ENCODE measurements around the gene PRKAG2. TPM values are rescaled to one million over a fixed set of nuclear protein-coding genes. Genes with fewer than 3 reads are reported as not detected.

PRKAG2 gene
- total RNA-seq, 1 experiment from 2014 or later, result 22.1 TPM

DNA sequence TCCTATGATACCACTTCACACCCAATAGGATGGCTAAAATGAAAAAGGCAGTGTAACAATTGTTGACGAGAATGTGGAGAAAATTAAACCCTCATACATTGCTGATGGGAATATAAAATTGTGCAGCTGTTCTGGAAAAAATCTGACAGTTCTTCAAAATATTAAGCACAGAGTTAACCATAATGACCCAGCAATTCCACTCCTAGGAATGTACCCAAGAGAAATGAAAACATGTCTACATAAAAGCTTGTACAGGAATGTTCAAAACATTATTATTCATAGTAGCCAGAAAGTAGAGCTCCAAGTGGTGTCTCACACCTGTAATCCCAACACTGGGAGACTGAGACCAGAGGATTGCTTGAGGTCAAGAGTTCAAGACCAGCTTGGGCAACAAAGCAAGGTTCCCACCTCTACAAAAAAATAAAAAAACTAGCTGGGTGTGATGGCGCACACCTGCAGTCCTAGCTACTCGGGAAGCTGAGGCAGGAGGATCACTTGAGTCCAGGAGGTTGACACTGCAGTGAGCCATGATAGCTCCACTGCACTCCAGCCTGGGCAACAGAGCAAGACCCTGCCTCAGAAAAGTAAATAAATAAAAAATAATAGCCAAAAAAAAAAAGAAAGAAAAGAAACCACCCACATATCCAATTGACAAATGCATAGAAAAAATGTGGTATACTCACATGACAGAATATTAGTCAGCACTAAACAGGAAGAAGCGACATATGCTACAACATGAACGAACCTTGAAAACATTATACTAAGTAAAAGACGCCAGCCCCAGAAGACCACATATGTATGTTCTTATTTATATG, 362.2 kb downstream of the PRKAG2 start:
- DNase-seq (ENCODE audit: extremely low read depth, low read depth), result no peak

DNA sequence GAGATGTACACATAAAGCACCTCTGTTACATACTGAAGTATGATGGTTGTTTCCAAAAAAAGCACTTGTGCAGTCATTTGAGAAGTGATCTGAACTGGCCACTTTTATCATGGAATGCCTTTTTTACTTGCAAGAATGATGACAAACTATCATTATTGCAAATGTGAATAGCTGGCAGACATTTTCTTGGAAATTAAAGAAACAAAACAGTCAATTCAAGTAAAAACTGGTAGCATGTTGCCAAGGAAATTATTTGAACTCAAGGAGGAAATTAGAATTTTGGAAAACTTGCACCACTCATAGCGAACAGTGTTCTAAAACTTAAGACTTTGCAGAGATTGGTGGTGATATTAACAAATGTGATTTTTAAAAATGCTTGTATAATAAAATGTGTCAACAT, 363.8 kb downstream of the PRKAG2 start:
- DNase-seq (ENCODE audit: extremely low read depth, low read depth), result no peak

DNA sequence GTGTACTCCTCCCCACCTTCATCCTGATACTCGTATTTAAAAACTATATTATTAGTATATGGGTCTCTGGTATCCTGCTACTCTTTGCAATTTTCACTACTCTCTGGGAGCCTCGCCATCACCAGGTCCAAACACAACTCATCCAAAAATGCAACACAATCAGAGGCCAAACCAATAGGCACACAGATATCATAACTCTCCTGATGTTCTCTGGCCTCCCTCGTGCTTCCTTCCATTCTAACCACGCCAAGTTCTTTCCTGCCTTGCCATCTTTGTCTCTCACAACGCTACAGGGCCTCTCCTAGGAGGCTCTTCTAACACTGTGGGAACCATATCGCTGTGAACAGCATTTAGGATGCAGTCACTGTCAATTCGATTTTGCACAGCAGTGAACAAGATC, 364.6 kb downstream of the PRKAG2 start:
- DNase-seq (ENCODE audit: extremely low read depth, low read depth), result no peak

DNA sequence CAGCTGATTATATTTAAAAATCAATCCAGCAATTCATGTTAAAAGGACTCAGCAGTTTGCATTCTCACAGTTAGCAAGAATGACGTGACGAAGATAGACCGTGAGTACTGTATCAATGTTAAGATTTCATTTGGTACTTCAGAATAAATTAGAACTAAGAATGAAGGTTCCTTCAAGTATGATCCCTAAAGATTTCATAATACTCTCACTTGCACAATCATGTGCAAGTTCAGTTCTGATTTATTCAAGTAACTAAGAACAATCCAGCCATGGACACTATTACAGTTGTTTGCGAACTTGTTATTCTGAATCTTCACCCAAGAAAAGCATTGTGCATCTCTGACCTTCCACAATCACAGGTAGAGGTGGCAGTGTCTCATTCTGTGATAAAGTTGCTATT, 365.0 kb downstream of the PRKAG2 start:
- DNase-seq (ENCODE audit: extremely low read depth, low read depth), result no peak

DNA sequence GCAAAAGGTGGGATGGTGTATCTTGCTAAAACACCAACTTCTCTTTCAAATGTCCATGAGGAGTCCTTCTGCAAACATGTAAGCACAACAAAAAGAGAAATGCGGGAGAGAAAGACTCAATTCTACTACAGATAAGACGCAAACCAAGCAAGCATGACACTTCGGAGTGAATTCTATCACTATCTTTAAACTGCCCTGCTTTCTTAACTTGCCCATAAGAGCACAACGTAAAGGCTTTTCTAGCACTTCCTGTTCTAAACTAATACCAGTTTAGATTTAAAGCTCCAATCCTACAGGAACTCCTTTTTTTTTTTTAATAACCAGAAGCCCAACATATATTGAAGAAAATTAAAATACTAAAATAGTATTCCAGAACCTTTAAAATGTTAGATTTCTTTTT, 365.6 kb downstream of the PRKAG2 start:
- no peak for DNase-seq (ENCODE audit: extremely low read depth, low read depth)

DNA sequence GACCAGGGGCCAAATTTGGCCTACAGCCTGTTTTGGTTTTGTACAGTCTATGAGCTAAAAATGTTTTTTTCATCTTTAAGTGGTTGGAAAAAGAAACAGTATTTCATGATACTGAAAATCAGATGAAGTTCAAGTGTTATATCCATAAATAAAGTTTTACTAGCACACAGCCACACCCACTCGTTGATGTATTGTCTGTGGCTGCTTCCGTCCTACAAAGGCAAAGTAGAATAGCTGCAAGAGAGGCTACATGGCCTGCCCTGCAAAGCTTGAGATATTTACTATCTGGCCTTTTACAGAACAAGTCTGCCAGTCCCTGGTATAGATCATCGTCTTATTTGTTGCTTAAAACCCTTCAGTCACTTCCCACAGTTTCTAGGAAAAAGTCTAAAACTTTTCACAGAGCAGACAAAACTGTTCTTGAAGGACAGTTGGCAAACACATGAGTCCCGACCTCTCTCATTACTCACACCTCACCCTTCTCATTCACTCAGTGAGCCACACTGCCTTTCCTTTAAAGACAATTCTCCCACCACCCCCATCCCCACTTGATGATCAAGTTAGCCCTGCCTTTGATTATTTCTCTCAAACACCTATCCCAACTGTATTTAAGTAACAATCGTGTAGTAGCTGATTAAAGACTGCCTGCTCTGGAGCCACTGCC, 367.1 kb downstream of the PRKAG2 start:
- DNase-seq (ENCODE audit: extremely low read depth, low read depth), result no peak

DNA sequence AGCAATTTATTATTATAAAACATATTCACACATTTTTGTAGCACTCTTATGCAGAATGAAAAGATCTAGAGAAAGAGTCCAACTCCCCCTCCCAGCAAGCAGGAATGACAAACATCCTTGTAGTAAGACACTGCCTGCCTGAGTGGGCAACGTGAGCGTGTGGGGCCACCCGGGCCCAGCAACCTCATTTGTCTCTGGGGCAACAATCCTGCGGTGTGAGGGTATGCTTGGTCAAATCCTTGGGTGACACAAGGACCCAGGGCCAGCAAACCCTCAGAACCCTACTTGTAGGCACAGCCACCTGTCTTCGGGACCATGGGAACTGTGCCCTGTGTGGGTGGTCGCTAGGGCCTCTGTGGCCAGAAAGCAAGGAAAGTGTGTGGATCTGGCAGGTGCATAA, 367.9 kb downstream of the PRKAG2 start:
- DNase-seq (ENCODE audit: extremely low read depth, low read depth), result no peak

DNA sequence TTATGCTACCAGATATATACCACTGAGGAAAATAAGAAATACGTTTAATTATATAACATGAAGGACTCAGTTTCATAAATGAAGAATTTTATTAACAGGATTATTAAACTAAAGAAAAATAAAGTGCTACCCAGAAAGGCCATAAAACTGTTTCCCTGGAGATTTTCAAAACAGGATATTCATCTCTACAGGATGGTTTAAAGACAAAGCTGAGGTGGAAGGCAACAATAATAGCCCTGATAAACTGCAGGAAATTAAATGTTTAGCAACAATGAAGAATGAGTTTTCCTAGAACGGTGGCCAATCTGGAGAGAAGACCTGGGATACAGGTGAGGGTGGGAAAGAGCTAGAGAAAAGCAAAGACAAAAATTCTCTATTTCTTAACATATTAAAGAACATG, 369.1 kb downstream of the PRKAG2 start:
- DNase-seq (ENCODE audit: extremely low read depth, low read depth), result no peak

DNA sequence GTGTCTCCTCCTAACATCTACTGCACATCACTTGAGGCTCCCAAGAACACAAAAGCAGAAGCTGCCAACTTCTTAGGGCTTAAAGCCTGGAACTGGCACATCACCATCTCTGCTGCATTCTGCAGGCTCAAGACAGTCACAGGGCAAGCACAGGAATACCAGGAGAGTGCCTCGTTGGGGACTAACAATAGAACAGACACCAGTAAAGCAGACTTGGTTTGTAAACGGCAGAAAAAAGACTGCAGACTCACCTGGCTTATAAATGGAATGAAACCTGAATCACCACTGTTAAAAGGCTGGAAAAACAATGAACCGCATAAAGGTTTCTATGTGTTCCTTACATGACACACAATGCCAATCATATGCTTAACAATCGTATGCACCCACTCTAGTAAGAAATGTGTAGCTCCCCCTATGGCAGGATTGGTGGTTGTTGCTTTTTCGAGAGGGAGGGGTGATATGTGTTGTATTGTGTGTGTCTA, 370.0 kb downstream of the PRKAG2 start:
- DNase-seq (ENCODE audit: extremely low read depth, low read depth), result peak; percentile 25

Small RNAs within 50 kb of the gene (small RNA-seq; reads per million reads assigned to genes)
- 0 reads per million in 2 experiments for gene RF00019
- 0 reads per million in 2 experiments for gene RNU6-604P

Other genes starting within 250 kb of the PRKAG2 start
- gene GALNTL5, start 79.3 kb upstream of the PRKAG2 start, total RNA-seq (2014; rRNA removed; shearing (Covaris generic)), result not detected in 2 replicates
- 25.8 and 33.4 TPM in 2 replicates for gene GALNT11, start 148.6 kb upstream of the PRKAG2 start, total RNA-seq (2014; rRNA removed; shearing (Covaris generic))